ENCODE data around the gene IDH2.
A peak's percentile ranks its signal among the peaks of the same experiment; 100 is the strongest.
"Not testable (repeated sequence)": the region's sequence is repeated elsewhere in the genome, so short reads cannot be mapped to it uniquely, and the experiment has no call there.

Gene IDH2

DNA sequence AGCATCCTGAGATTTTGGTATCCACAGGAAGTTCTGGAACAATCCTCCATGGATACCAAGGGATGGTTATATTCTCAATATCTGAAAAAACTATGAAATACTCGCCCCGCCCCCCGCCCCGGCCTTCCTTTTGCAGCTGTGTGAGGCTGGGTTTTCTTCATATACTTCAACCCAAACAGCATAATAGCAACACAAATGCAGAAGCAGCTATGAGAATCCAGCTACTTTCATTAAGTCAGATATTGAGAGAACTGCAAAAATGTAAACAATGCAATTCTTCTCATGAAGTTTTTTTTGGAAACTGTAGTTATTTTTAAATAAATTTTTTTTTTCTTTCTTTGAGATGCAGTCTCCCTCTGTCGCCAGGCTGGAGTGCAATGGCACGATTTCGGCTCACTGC is 10.9 kb upstream of the IDH2 start:
- no peak overlapping the region for H3K27ac ChIP-seq
- no peak for TF ChIP-seq CTCF (conservative IDR thresholded peaks at IDR 0.05)
- TF ChIP-seq ZFX (IDR thresholded peaks at IDR 0.05), result no peak

- not testable (repeated sequence) for H3K27ac ChIP-seq
Measured at GRCh38 chr15:90109163-90109751, 7.0 kb upstream of the IDH2 start.

GRCh38 chr15:90108038-90108437 is 5.8 kb upstream of the IDH2 start:
- H3K27ac ChIP-seq, result not testable (repeated sequence)

- H3K27ac ChIP-seq, result no peak overlapping the region
- no peak for TF ChIP-seq CTCF (conservative IDR thresholded peaks at IDR 0.05)
- no peak for TF ChIP-seq ZFX (IDR thresholded peaks at IDR 0.05)
Measured at GRCh38 chr15:90106522-90107117, 4.4 kb upstream of the IDH2 start.

DNA sequence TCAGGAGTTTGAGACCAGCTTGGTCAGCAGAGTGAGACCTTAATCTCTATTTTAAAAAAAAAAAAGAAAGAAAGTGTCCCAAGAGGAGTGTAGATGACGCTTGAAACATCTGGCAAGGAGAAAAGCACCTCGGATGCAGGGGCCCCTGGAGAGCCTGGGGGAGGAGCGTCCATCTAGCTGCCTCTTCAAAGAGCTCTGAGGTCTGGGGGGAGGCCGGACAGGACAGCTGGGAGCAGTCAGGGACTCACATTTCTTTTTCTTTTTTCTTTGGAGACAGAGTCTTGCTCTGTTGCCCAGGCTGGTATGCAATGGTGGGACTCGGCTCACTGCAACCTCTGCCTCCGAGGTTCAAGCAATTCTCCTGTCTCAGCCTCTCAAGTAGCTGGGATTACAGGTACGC is 3.3 kb upstream of the IDH2 start:
- 0 out of 2 replicates have a peak overlapping the region, but pooled peaks have one; percentile 62 for H3K27ac ChIP-seq
- no peak for TF ChIP-seq ZFX (IDR thresholded peaks at IDR 0.05)
- no peak for TF ChIP-seq CTCF (conservative IDR thresholded peaks at IDR 0.05)

DNA sequence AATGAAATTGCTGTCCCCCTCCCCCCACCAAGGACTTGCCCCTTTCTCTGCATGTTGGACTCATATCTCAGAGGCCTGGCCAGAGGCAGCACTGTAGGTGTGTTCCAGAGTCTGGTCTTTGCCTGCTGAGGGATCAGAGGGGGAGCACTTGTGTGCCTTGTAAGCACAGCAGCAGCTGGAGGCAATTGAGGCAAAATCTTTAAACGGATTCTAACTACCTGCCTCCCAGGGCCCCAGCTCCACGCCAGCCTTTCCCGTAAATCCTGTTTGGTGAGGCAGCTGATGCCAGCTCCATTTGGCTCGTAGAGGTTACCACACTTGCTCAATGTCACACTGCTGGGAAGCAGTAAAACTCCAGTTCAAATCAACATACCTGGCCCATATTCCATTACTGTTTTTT is 2.3 kb upstream of the IDH2 start:
- peak overlapping the region; percentile 62 for H3K27ac ChIP-seq
- no peak for TF ChIP-seq CTCF (conservative IDR thresholded peaks at IDR 0.05)
- no peak for TF ChIP-seq ZFX (IDR thresholded peaks at IDR 0.05)

- no peak for TF ChIP-seq ZFX (IDR thresholded peaks at IDR 0.05)
- no peak for TF ChIP-seq CTCF (conservative IDR thresholded peaks at IDR 0.05)
- H3K27ac ChIP-seq, result peak overlapping the region; percentile 62
Measured at GRCh38 chr15:90103701-90104329, 1.5 kb upstream of the IDH2 start.

DNA sequence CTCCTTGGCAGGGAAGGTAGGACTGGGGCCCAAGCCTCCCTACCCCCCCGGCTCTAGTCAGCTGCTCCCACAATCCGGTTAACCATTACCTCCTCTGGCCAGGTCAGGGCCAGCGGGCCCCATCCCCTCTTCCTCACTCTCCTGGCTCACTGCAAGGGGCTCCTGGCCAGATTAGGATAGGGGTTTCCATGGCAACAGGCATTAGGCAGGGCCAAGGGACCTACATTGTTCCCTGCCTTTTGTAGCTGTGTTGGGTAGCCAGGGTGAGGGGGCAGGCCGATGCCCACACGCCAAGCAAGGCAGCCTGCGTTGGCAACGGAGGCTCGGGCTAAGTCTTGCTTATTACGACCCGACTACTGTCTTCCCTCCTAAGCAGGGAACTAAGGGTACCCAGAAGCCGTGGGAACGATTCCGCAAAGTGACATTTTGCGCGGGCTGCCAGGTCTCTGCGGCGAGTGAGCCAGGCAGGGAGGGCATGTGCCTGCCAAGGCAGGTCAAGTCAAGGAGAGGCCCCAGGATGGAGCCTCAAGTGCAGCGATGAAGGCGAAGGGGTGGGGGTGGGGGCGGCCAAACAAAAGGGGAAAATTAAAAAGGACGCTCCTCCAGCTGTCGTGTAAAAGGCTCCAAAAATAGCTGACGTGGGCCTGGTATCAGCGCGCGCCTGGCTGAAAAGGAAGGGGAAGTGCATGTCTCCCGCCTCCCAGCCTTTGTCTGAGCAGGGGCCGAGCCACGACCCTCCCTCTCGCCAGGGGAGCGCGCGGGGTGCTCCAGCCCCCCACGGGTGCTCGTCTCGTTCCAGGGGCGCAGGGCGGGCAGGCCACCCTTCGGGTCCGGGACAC is 919 bp downstream of the IDH2 start:
- peak overlapping the region; percentile 94 for H3K27ac ChIP-seq
- TF ChIP-seq CTCF (conservative IDR thresholded peaks at IDR 0.05), result no peak
- no peak for TF ChIP-seq ZFX (IDR thresholded peaks at IDR 0.05)
